IPS-15b (cell line): ENCODE data around the gene GATAD2A.
A peak's percentile ranks its signal among the peaks of the same experiment; 100 is the strongest.

ENCODE experiments used
- H3K27me3 ChIP-seq: one replicate; pipeline ENCODE4 v1.6.1; 2013; ENCODE audit warnings: low read length; ENCODE audit not compliant: control insufficient read depth, insufficient read depth
- H3K36me3 ChIP-seq: one replicate; pipeline ENCODE4 v1.6.1; 2013; ENCODE audit warnings: low read length; ENCODE audit not compliant: control insufficient read depth, insufficient read depth
- H3K4me1 ChIP-seq: one replicate; pipeline ENCODE4 v1.6.1; 2013; ENCODE audit warnings: mild to moderate bottlenecking, low read length; ENCODE audit not compliant: control insufficient read depth, insufficient read depth
- H3K4me3 ChIP-seq: one replicate; pipeline ENCODE4 v1.5.1; 2013; ENCODE audit warnings: low read depth, low read length
- H3K9ac ChIP-seq: one replicate; pipeline ENCODE4 v1.6.1; 2013; ENCODE audit warnings: low read depth, mild to moderate bottlenecking, low read length
- H3K9me3 ChIP-seq: one replicate; pipeline ENCODE4 v1.6.1; 2013; ENCODE audit warnings: mild to moderate bottlenecking, low read length; ENCODE audit not compliant: control insufficient read depth, insufficient read depth

The GATAD2A gene, protein sequence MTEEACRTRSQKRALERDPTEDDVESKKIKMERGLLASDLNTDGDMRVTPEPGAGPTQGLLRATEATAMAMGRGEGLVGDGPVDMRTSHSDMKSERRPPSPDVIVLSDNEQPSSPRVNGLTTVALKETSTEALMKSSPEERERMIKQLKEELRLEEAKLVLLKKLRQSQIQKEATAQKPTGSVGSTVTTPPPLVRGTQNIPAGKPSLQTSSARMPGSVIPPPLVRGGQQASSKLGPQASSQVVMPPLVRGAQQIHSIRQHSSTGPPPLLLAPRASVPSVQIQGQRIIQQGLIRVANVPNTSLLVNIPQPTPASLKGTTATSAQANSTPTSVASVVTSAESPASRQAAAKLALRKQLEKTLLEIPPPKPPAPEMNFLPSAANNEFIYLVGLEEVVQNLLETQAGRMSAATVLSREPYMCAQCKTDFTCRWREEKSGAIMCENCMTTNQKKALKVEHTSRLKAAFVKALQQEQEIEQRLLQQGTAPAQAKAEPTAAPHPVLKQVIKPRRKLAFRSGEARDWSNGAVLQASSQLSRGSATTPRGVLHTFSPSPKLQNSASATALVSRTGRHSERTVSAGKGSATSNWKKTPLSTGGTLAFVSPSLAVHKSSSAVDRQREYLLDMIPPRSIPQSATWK

DNA sequence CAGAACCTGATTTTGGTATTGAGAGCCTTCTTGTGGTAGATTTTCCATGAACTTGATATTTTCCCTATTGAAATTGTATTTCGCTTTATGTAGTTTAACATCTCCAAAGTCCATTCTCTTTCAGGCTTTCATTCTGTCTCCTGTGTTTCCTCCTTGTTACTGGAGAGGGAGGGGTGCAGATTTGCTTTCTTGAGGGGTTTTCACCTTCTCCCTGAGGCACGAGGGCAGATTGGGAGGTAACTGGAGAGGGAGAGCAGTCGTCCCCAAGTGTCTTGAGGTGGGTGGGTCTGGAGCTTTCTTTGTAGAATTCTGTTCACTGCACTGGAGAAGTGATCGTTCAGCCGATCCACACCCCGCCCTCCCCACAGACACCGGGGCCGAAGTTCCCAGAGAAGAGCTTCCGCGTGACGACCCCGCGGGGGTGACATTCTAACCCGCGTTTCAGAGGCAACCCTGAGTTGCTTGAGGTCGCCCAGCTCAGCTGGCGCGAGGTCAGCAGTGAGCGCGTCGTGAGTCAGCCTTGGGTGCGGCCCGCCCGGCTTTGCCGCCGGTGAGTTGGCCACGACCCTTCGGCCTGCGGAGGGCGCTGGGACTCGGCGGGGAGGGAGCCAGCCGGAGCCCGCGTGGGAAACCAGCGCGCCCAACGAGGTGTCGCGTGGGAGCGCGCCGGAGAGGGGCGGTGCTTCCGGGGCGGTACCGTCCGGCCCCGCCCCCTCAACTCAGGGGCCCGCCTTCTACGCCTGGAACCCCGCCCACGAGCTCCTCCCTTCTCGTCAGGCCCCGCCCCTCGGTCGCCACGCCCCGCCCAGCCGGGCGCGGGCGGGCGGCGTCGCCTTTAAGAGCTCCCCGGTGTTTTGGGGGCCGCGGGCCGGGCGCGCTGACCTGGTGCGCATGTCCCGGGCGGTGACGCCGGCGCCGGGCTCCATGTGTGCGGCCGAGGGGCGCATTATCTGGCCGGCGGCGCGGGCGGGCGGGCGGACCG, at the start of gene GATAD2A:
GATAD2A (plus strand) TSS at position 797 of the 982 bp plus-strand sequence. CDS start 59,671 bp downstream, outside the sequence.
- no peaks in the 10 kb centered on the region for H3K36me3 ChIP-seq
- peak within 1 kb of the TSS; percentile 89 for H3K9ac ChIP-seq
- no peaks in the 10 kb centered on the region for H3K9me3 ChIP-seq
- peak within 1 kb of the TSS; percentile 92 for H3K4me3 ChIP-seq
- peaks cover 28% of the 10 kb centered on the region for H3K4me1 ChIP-seq
- H3K27me3 ChIP-seq: no peaks in the 10 kb centered on the region

DNA sequence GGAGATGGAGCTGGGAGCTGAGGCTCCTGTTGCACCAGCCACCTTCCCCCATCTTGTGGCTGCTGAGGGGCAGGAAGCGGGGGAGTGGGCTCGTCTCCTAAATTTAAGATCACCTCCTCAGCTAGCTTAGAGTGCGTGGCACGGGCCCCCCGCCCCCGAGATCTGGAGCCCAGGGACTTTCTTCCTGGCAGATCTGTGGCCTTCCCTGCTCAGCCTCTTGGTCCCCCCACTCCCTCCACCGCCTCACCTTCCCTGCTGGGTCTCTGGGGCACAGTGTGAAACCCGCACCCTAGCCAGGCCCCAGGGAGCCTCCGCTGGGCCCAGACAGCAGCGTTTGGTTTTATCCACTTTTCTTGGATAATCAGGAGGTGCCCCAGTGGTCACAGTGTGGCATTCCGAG, 49.0 kb upstream of the GATAD2A start:
- H3K4me3 ChIP-seq: no peak overlapping the region
- H3K36me3 ChIP-seq: peaks cover 34% of the 10 kb centered on the region
- H3K9me3 ChIP-seq: no peaks in the 10 kb centered on the region
- H3K9ac ChIP-seq: no peak overlapping the region
- H3K4me1 ChIP-seq: no peaks in the 10 kb centered on the region
- H3K27me3 ChIP-seq: no peaks in the 10 kb centered on the region

DNA sequence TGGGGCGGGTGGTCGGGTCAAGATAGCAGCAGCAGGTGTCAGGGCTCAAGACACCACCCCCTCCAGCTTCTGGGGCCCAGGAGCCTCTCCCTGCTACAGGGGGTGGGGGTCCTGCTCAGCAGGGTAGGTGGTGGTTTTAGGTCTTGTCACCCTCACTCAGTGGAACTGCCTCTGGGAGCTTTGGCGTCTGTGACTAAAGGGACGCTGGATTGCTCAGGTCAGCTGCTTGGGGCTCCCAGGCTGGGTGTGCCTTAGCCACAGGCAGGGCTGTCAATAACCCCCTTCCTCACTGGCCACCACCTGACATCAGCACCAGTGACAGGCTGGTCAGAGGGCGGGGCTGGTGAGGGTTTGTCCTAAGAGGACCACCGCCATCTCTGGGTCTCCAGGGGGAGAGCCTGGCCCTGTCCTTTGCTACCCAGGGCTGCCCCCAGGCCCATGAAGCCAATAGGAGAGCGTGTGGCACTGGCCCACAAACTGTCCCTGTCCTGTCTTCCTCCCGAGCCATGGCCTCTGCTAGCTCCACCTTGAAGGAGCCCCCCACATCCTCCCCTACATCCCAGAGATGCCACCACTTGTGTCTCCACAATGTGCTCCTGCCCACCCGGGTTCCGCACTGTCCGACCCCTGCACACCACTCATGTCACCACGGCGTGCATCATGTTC, 48.4 kb upstream of the GATAD2A start:
- Histone ChIP-seq H3K9ac (no peak overlapping the region), H3K27me3 (no peaks in the 10 kb centered on the region), H3K36me3 (peaks cover 33% of the 10 kb centered on the region), H3K4me3 (no peak overlapping the region), H3K9me3 (no peaks in the 10 kb centered on the region), H3K4me1 (no peaks in the 10 kb centered on the region)

DNA sequence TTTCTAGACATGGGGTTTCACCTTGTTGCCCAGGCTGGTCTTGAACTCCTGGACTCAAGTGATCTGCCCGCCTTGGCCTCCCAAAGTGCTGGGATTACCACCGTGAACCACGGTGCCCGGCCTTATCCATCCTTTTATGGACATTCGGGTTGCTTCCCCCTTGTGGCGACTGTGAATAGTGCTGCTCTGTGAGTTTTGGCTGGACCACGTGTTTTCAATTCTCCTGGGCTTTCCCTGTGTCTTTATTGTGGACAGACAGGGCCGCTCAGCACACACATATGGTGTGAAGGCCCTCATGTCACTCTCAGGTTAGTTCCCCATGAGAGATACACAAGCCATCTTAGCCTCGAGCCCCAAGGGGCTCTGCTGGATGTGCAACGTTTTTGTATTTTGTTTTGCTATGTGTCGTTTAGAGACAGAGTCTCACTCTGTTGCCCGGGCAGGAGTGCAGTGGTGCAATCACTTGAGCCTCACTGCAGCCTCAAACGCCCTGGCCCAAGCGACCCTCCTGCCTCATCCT, 44.3 kb upstream of the GATAD2A start:
- Histone ChIP-seq H3K9ac (no peak overlapping the region), H3K9me3 (no peaks in the 10 kb centered on the region), H3K36me3 (peaks cover 3% of the 10 kb centered on the region), H3K4me1 (no peaks in the 10 kb centered on the region), H3K4me3 (no peak overlapping the region), H3K27me3 (no peaks in the 10 kb centered on the region)

DNA sequence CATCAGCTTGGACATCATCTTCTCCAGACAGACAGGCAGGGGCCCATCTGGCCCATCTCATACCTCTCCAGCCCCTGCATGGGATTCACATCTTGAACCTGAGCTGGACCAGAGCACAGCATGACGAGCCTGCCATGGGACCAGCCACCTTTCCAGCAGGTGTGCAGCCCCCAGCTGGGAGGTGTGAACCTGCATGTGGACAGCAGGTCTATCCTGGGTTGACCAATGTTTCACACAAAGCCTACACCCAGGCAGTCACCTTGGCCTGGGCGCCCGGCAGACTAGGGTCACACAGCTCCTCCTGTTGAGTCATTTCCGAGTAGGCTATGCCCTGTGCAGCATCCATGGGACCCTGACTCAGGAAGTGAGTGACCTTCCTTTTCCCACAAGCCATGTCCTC, 43.4 kb upstream of the GATAD2A start:
- Histone ChIP-seq H3K4me1 (no peaks in the 10 kb centered on the region), H3K4me3 (no peak overlapping the region), H3K27me3 (no peaks in the 10 kb centered on the region), H3K9ac (no peak overlapping the region), H3K9me3 (no peaks in the 10 kb centered on the region), H3K36me3 (no peaks in the 10 kb centered on the region)

DNA sequence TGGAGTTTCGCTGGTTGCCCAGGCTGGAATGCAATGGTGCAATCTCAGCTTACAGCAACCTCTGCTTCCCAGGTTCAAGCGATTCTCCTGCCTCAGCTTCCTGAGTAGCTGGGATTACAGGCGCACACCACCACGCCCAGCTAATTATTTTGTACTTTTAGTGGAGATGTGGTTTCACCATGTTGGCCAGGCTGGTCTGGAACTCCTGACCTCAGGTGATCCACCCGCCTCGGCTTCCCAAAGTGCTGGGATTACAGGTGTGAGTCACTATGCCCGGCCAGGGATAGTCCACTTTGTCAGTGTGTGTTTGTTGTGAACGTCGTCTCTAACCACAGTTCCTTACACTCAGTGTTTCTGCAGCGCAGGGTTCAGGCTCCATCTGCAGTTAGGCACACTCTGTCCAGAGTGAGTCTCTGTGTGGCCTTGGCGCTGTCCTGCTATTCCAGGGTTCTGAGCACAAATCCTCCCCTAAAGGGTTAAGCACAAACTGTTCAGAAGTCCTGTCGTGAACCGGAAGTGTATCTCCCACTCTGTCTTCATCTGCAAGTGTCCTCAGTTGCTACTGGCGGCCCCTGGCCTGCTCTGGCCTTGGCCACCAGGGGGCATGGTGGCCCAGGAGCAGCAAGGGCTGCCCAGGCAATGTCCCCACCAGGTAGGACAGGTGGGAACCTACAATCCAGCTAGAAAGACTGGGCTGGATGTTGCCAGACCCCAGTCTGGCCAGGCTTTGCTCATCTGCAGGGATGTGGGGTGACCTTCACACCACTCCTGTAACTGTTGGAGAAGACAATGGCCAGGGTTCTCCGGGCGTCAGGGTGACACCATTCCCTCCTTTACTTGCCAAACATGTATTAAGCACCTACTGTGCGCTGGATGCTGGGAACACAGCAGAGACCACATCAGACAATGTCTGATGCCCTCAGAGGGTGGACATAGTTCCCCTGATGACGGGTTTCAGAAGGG, 38.8 kb upstream of the GATAD2A start:
- H3K4me1 ChIP-seq: no peaks in the 10 kb centered on the region
- no peak overlapping the region for H3K9ac ChIP-seq
- H3K36me3 ChIP-seq: no peaks in the 10 kb centered on the region
- no peaks in the 10 kb centered on the region for H3K9me3 ChIP-seq
- H3K4me3 ChIP-seq: no peak overlapping the region
- no peaks in the 10 kb centered on the region for H3K27me3 ChIP-seq

DNA sequence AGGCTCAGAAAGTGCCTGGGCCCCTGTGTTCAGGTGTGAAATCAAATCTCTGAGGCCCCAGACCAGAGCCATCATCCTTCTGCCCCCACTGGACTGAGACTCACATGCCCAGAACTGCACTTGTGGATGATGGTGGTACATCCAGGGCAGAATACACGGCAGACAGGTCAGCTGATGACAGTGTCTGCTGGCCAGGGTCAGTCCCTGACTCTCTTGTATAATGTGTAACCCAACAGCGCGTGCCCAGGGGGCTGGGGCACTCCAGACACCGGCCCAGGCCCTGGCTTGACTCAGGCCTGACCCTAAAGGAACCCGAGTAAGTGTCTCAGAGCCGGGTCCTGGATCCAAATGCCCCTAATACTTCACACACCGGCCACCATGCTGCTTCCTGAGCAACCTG, 37.4 kb upstream of the GATAD2A start:
- no peak overlapping the region for H3K9ac ChIP-seq
- no peaks in the 10 kb centered on the region for H3K36me3 ChIP-seq
- no peak overlapping the region for H3K4me3 ChIP-seq
- no peaks in the 10 kb centered on the region for H3K9me3 ChIP-seq
- no peaks in the 10 kb centered on the region for H3K4me1 ChIP-seq
- H3K27me3 ChIP-seq: no peaks in the 10 kb centered on the region

DNA sequence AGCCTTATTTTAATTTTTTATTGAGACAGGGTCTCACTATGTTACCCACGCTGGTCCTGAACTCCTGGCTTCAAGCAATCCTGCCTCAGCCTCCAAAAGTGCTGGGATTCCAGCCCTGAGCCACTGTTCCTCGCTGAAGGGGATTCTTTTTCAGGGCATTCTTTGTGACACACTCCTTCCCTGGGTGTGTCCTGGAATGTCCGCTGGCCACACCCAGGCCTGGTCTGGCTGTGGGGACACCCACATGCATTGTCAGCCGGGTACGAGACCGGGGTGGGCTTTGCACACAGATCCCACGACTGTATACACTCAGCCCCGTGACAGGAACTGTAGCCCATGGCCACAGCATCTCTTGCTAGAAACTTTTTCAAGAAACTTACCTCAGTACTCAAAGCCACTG, 34.4 kb upstream of the GATAD2A start:
- no peaks in the 10 kb centered on the region for H3K36me3 ChIP-seq
- peaks cover 2% of the 10 kb centered on the region for H3K4me1 ChIP-seq
- no peaks in the 10 kb centered on the region for H3K9me3 ChIP-seq
- H3K27me3 ChIP-seq: no peaks in the 10 kb centered on the region
- no peak overlapping the region for H3K4me3 ChIP-seq
- no peak overlapping the region for H3K9ac ChIP-seq

DNA sequence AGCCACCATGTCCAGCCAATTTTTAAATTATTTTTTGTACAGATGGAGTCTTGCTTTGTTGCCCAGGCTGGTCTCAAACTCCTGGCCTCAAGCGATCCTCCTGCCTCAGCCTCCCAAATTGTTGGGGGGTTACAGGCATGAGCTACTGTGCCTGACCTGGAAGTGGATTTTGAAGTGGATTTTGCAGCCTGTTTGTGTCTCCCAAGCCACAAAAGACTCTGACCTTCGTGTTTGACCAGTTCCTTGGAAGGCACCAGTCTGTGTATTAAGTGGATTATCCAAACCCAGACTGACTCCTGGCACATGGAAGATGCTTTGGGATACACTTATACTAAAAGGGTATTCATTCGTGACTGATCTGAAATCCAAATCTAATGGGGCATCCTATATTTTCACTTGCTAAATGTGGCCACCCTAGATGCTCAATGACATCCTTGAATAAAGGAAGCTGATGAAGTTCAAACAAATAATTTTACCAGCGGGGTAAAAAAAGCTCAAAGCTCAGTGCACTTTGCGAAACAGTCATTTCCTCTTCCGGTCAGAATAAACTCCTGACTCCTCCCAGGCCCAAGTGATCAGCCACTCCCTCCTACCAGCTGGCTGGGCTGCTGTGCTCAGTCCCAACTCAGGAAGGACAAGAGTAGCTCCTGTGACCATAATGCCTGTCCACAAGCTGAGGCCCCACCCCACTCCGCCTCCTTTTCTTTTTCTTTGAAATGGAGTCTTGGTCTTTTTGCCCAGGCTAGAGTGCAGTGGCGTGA, 32.6 kb upstream of the GATAD2A start:
- H3K36me3 ChIP-seq: no peaks in the 10 kb centered on the region
- no peaks in the 10 kb centered on the region for H3K9me3 ChIP-seq
- peaks cover 6% of the 10 kb centered on the region for H3K4me1 ChIP-seq
- H3K4me3 ChIP-seq: no peak overlapping the region
- no peak overlapping the region for H3K9ac ChIP-seq
- H3K27me3 ChIP-seq: no peaks in the 10 kb centered on the region

DNA sequence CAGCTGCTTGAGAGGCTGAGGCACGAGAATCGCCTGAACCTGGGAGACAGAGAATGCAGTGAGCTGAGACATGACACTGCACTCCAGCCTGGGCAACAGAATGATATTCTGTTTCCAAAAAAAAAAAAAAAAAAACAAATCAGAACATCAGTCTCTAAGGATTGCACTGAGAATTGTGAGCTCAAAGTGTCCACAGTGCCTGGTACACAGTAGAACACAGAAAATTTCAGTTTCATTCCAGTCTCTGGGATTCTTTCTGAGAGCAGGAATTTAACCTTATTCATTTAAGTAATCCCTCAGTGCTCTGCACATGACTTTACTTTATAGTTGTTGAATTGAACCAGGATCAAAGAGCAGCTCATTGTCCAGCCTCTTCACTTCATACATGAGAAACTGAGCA, 25.9 kb upstream of the GATAD2A start:
- Histone ChIP-seq H3K27me3 (no peaks in the 10 kb centered on the region), H3K36me3 (no peaks in the 10 kb centered on the region), H3K4me1 (peaks cover 7% of the 10 kb centered on the region)

More for the DNA sequence above, 25.9 kb upstream of the GATAD2A start:
- Histone ChIP-seq H3K9ac (no peak overlapping the region), H3K9me3 (no peaks in the 10 kb centered on the region), H3K4me3 (no peak overlapping the region)
